HG02938 (cell line): ENCODE measurements around the gene COL18A1.

ENCODE experiments used
- ATAC-seq: cut with Tn5 transposase; IDR thresholded peaks from one replicate; pipeline ENCODE4 v1.9.1; 2021; ENCODE audit warnings: mild to moderate bottlenecking, moderate library complexity; ENCODE audit not compliant: unreplicated experiment

COL18A1 gene

DNA sequence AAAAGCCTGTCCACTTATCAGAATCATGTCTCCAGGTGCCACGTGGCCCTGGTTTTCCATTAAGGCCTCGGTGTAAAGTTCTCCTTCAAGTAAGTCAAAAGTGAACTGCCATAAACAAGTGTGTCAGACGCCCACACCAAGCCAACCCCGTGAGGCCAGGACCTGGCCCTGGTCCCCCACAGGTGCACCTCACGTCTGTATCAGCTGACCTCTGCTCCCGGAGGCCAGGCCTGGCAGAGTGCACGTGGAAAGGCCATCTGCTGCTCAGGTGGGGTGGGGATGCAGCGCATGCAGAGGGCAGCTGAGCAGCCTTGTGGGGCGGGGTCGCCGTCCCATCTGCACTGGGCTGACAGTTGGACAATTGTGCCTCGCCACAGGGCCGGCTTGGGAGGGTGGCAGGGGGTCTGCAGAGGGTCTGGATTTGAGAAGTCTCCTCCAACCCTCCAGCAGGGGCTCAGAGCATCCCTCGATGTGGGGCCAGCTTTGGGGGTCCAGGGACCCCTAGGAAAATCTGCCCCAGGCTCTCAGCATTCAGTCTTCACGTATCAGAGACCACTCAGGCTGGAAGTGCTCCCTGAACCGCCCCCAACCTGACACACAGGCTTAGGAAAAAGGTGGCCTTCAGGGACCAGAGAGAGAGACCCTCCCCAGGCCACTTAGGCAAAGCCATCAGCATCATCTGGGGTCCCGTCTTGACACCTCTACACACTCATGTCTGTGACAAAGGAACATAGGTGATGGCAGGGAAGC is 134.3 kb downstream of the COL18A1 start:
- ATAC-seq, result no peak

DNA sequence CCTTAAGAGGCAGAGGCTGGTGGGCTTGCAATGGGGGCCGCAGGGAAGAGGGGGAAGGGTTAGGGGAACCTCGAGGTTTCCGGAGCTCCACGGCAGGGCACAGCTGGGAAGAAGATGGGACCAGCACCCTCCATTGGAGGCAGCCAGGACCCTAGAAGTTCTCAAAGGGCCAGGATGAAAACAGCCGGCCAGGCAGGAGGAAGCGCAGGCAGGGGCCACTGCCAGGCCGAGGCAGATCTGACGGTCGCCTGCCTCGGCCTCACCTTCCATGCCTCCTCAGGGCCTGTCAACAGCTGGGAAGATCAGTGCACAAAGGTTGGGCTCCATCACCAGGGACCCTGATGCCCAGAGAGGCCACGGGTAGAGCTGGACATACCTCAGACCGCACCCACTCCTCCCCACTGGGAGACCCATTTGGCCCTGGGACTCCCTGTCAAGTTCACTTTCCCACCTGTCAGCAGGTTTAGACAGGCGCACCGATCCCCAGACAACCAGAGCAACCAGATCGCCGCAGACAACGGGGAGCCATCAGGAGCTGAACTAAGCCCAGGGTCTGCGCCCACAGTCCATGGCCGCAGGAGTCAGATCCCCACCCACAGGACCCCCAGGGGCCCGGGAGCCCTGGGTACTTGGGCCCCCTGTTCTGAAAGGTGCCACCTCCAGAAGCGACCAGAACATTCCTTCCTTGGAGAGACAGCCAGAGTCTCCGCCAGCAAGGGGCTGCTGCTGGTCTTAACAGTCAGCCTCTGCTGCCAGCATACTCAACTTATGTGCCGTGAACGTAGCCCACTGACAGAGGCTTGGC is 135.0 kb downstream of the COL18A1 start:
- no peak for ATAC-seq

DNA sequence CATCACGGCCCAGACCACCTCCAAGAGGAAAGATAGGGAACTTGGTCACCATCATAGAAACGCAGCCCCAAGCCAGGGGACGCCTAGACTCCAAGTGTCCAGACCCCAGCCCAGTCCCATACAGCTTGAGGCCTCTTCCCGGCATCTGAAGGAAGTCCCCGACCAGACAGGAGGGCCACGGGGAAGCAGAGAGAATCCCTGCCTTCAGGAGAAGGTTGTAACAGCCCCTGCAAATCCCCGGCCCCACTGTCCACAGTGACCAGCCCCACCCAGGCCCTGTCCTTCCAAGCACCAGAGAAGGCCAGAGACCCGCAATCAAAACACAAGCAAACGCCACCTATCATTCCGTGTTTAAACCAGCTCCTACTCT is 135.6 kb downstream of the COL18A1 start:
- no peak for ATAC-seq

DNA sequence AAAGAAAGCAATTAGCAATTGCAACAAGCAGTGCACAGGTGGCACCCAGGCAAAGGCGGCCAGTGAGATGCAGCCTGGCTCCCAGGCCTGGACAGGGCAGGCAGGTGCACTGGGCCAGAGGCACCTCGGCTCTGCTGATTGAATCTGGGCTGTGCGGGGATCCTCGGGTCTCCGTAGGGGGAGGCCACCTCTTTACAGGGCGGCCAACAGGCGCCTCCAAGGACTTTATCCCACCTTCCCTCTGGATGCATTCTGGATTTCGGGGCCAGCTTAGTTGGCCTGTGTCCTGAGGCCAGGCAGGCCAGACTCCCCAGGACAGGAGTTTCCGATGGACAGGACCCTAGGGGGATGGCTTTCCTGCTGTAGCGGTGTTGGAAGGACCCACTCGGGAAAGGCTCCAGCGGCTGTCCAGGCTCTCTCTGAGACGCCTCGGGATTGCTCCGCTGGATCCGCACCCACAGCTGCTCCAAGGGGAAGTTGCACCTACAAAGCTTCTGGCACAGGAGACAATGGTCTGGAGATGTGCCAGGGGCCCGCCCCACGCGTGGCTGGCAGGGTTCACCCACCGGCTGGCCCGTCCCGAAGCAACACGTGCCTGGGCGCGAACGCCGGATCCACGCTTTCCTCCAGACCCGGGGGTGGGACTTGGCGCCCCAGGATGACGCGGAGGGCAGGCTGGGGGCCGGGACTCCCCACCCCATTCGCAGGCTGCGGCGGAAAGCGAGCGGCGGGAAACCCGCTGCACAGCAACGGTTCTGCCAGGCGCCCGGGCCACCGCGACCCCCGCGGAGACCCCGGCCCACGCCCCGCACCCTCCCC is 136.5 kb downstream of the COL18A1 start:
- no peak for ATAC-seq

DNA sequence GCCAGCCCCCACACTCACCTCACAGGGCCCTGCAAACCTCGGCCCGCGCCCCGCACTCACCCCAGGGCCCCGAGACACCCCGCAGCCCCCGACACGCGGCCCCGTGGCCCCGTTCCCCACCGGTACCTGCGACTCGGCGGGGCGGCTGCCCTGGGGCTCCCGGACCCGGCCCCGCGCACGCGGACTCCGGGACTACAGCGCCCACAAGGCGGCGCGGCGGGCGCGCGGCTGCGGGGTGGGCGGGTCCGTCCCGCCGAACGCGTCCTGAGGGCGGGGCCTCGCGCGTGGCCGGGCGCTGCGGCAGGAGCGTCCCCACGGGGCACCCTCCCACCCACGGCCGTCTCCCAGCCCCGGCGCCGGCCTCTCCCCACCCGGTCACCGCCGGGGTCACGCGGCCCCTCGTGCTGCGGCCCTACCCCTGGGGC is 137.3 kb downstream of the COL18A1 start, which contains the start of gene SLC19A1:
Gene SLC19A1, minus strand, starts transcription at position 199 of the 425 bp plus-strand sequence. CDS start 4,481 bp downstream, outside the sequence.
- ATAC-seq, result no peak

DNA sequence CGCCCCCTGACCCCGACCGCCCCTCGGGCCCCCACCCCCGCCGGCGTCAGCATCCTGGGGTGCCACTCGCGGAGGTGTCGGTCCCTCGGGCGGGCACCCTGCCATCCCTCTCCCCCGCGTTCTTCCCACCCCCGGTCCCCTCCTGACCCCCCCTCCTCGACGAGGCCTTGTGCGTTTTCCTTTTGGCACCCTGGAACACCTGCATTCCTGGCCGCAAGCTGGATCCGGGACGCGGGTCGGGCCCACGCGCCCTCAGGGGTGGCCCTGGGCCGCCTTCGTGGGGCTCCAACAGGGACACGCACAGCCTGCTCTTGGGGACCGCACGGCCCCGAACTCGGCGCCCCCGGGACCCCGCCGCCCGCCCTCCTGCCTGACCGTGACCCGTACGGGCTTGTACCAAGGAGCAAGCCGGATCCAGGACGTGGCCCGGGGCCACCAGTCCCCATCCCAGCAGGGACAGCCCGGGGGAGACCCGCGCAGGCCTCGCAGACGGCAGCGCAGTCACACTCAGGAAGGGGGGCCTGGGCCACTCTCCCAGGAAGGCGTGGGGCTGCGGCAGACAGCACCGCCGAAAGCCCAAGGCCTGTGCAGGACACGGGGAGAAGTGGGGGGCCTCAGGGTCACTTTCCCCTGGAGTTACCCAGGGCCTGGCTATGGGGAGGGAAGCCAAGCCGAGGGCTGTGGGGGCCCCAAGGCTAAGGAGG is 137.9 kb downstream of the COL18A1 start:
- ATAC-seq, result no peak

DNA sequence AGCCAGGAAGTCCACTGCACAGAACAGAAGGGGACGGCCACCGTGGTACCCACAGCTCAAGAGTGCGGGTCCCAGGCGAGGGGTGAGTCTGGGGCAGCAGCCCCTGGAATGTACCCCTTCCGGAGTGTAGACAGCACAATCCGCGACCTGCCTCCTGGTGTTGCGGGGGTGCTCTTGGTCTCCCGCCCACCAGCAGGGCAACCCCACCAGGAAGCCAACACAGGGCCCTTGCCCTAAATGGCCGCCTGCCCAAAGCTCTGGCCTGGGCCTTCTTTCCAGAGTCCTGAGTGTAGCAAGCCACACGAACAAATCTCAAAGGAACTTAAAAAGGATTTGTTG is 138.4 kb downstream of the COL18A1 start:
- no peak for ATAC-seq

DNA sequence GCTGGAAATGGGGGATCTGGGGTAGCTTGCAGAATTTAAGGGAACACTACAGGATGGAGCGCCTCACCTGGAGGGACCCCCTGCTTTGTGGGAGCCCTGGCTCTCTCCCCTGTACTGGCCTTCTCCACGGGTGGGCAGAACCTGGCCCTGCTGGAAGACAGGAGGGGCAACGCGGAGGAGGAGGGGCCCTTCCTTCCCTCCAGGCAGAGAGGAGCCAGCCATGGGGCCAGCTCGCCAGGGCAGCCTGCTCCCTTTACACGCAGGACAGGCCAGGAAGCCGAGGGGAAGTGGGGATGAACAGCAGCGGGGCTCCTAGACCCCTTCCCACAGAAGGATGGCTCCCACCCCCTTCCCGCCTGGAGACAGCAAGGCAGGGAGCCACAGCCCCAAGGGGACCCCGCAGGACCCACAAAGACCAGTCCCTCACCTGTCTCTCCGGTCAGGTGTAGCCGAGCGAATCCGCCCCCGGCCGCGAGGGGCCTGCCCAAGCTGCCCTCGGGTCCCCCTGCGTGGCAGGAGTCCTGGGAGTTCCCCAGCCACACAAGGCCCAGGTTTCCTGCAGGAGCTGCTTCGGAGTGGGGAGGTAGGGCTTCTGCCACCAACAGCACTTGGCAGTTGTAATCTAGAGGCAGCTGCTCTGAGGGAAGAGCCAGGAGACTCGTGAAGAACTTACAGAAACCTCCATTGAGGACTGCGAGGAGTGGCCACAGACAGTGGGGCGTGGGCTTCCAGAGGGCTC is 138.9 kb downstream of the COL18A1 start:
- ATAC-seq, result no peak

DNA sequence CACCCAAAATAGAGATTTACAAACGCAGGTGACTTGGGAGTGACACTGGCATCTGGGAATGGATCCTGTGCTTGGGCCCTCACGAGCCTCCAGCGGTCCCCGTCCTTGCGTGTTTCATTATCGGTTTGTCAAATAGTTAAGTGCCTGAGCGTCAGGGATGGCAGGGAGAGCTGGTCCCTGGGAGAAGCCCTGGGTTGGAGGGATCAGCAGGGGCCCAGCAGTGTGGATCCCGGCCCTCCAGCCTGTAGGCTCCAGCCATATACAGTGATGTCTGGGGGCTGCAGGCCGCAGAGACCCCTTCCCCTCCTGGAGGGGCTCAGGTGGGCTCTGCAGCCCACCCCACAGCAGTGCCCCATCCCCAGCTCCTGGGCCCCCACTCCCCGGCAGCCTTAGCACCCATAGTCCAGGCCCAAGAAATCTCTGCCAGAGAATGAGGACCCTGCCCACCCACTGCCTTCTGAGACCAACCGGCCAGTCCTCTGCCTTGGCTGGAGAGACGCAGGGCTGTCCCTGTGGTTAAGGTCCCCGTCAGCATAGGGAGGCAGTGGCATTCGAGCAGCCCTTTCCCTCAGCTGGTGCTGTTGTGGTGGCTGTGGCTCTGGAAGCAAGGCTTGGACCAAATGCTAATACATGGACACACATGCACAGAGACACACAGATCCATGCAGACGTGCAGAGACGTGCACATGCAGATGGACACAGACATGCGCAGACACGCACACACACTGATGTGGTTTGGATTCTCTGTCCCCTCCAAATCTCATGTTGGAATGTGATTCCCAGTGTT is 139.7 kb downstream of the COL18A1 start:
- no peak for ATAC-seq

DNA sequence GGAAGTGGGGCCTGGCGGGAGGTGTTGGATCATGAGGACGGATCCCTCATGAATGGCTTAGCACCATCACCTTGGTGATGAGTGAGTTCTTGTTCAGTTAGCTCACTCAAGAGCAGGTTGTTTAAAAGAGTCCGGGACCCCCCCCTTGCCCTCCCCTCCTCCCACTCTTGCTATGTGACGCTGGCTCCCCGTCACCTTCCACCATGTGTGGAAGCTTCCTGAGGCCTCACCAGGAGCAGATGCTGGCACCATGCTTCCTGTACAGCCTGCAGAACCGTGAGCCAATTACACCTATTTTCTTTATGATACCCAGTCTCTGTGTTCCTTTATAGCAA is 140.2 kb downstream of the COL18A1 start:
- ATAC-seq, result no peak

DNA sequence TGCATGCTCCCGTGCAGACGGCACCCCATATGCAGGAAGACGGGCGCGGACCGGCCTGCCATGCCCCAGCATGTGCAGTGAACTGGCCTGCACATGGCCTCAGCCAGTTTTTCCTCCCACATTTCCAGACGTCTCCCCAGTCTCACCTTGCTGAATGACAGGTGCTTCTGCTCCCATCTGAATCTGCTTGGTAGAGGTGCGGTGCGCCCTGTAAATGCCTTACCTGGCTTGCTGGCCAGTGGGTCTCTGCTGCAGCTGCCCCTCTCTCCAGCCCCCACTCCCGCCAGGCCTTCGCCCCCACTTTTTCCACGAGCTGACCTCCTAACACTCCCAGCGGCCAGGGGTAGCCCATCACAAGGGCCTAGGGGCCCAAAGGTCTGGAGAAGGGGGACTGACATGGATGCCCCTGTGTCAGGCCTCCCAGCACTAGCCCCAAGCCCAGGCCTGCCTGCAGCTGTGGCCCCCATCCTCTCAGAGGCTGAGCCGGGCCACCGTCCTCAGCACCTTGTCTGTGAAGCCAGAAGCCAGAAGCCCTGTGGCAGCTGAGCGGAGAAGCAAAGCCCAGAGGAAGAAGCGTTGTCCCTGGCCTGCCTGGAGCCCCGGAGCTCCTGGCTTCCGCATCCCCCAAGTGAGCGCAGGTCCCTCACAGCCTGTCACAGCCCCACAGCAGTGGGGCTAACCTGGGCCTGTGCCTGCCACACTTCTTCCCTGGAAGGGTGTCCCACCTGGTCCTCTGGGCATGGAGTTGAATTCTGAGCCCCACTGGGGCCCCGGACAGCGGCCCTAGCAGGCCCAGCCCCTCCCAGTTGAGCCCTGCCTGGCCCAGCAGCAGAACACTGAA is 140.9 kb downstream of the COL18A1 start:
- no peak for ATAC-seq

DNA sequence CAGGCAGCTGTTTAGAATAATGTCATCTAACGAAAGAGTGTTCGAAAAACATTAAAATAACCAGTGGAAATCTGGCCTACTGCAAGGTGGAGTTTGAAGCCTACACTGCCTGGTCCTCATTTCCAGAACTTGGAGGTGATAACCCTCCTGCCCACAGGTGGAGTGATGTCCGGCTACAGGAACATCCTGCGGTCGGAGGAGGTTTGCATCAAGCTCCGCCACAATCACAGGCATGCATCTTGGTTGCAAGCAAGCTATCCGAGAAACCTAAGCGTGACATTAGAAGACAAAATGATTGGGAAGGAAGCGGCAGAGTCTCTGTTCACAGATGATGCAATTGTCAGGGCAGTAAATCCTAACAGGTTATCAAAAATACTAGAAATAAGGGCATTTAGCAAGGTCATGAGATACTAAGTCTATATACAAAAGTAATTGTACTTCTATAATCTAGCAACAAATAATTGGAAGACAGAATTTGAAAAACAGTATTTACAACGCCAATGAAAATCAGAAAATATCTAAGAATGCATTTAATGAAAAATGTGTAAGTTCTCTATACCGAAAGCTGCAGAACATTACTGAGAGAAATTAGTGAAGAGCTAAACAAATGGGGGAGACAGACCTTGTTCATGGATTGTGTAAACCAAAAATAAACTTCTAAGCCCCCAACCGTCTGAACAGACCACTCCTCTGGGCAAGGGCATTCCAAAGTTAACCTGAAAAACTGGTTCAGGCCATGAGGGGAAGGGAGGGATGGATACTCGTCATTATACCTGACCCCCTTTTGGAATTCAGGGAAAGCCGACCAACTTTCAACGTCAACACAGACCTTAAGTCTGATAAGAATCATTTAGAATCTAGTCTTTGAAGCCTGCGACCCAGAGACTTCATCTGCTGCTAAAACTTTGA is 141.9 kb downstream of the COL18A1 start:
- no peak for ATAC-seq

DNA sequence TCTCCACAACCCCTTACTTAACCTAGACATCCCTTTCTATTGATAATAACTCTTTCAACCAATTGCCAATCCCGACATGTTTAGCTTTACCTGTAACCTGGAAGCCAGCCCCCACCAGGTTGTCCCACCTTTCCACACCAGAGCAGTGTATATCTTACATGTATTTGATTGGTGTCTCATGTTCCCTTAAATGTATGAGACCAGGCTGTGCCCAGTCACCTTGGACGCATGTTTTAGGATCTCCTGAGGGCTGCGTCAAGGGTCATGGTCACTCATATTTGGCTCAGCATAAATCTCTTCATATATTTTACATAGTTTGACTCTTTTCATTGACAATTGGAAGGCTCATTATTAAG is 142.6 kb downstream of the COL18A1 start:
- no peak for ATAC-seq

DNA sequence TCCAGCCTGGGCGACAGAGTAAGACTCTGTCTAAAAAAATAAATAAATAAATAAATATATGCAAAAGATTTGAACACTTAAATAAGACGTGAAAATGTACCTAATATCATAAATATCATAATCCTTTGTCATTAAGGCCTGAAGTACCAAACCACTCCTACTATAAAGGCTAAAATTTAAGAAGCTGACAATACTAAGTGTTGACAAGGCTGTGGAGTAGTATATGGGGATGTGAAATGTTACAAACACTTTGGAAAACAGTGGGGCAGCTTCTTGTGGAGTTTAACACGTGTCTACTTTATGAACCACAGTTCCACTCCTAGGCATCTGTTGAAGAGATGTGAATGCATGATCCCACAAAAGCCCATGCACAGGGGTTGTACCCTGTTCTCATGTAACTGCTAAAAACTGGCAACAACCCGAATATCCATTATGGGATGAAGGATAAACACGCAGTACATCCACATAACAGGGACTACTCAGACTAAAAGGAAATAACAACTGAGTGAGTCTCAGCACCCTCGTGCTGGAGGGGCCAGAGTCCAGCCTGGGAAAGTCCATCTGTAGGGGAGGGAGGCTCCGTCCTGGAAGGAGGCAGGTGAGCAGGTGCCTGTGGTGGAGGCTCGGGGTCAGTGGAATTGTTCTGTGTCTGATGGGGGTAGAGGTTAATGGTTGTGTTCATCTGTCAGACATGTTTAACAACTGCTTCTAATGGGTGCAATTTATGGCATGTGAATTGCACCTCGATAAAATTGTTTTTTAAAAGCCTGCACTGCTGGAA is 143.9 kb downstream of the COL18A1 start:
- ATAC-seq, result no peak

DNA sequence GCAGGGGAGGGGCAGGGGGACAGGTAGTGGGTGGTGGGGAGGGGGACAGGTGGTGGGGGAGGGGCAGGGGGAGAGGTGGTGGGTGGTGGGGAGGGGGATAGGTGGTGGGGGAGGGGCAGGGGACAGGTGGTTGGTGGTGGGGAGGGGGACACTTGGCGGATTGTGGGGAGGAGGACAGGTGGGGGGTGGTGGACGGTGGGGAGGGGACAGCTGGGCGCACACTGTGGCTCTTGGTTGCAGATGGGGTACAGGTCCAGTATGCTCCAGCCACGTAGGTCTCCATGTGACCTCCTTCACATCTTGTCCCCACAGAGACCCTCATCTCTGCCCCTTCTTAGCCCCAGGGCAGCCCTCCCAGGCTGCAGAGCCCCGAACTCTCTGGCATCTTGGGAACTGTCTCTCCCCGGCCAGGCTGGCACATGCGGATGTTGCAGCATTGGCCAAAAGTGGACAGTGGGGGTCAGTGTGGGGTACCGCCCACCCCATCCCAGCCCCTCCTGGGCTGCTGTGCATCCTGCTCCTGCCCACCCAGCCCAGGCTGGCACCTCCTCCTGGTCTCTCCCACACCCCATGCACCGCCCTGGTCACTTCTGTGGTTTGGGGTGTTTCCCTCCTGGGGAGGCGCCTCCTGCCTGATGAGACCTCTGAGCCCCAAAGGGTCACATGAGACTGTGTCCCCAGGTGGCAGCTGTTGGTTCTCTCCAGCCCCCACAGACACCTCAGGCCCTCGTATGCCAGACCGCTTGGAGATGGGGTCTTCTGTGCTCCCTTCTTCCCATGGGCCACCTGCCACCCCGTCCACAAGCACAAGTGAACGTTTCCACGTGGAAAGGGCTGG is 144.9 kb downstream of the COL18A1 start:
- no peak for ATAC-seq
